Endothelial cell of umbilical vein (primary cell): ENCODE results near the gene MRTFA.

ENCODE experiments used
- EZH2 ChIP-seq: IDR thresholded peaks from 2 replicates; pipeline ENCODE4 v1.6.1; 2012; ENCODE audit warnings: borderline replicate concordance, low read depth, mild to moderate bottlenecking, moderate library complexity, low read length, inconsistent platforms; ENCODE audit not compliant: severe bottlenecking
- FOS ChIP-seq: IDR thresholded peaks from 2 replicates; pipeline ENCODE4 v1.6.1; 2011; ENCODE audit warnings: mild to moderate bottlenecking, low read length, moderate library complexity, borderline replicate concordance; ENCODE audit not compliant: insufficient read depth
- POLR2A ChIP-seq: IDR thresholded peaks from 2 replicates; pipeline ENCODE4 v1.6.1; 2012; ENCODE audit warnings: low read depth, mild to moderate bottlenecking, control low read depth, low read length
- POLR2AphosphoS5 ChIP-seq: IDR thresholded peaks from 2 replicates; pipeline ENCODE4 v1.6.1; 2012; ENCODE audit warnings: low read depth, mild to moderate bottlenecking, control low read depth, low read length, moderate library complexity; ENCODE audit not compliant: insufficient read depth
- TF ChIP-seq, protein P1 (sequence below), 2 donors: IDR thresholded peaks; 1 replicate in 1 of 2; 2 replicates in 1 of 2; pipeline ENCODE4 v1.5.1; 2011; ENCODE audit warnings: low read length in 2 of 2, mild to moderate bottlenecking in 2 of 2, moderate library complexity in 2 of 2, control low read depth in 1 of 2, inconsistent platforms in 1 of 2, low read depth in 1 of 2; ENCODE audit not compliant: insufficient read depth in 1 of 2; ENCODE audit errors: extremely low read depth in 1 of 2

GRCh38 chr22:40578171-40578570 is 58.3 kb downstream of the MRTFA start:
- TF ChIP-seq, protein P1, sequence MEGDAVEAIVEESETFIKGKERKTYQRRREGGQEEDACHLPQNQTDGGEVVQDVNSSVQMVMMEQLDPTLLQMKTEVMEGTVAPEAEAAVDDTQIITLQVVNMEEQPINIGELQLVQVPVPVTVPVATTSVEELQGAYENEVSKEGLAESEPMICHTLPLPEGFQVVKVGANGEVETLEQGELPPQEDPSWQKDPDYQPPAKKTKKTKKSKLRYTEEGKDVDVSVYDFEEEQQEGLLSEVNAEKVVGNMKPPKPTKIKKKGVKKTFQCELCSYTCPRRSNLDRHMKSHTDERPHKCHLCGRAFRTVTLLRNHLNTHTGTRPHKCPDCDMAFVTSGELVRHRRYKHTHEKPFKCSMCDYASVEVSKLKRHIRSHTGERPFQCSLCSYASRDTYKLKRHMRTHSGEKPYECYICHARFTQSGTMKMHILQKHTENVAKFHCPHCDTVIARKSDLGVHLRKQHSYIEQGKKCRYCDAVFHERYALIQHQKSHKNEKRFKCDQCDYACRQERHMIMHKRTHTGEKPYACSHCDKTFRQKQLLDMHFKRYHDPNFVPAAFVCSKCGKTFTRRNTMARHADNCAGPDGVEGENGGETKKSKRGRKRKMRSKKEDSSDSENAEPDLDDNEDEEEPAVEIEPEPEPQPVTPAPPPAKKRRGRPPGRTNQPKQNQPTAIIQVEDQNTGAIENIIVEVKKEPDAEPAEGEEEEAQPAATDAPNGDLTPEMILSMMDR (IDR thresholded peaks at IDR 0.05; ENCODE audit: extremely low read depth in 1 of 2, insufficient read depth in 1 of 2, low read depth in 1 of 2, low read length in 2 of 2): no peak
- TF ChIP-seq POLR2AphosphoS5 (no peak), EZH2 (no peak), FOS (no peak), POLR2A (no peak)
